Measurements from ENCODE around the gene TCF25.
"Not testable (repeated sequence)": the region's sequence is repeated elsewhere in the genome, so short reads cannot be mapped to it uniquely, and the experiment has no call there.

Gene TCF25

GRCh38 chr16:89873109-89873971 is at the start of gene TCF25:
TSS of gene TCF25 (plus strand) at chr16:89873592. CDS start at chr16:89873668, 76 bp downstream.
- peak; percentile 86 for DNase-seq

DNA sequence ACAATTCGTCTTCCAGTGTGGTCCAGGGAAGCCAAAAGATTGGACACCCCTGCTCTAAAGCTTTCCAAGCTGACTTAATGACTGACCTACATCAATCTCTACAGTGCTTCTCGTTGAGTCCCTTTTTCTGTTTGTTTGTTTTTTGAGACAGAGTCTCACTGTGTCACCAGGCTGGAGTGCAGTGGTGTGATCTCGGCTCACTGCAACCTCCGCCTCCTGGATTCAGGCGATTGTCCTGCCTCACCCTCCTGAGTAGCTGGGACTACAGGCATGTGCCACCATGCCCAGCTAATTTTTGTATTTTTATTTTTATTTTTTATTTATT is 49.6 kb upstream of the TCF25 start:
- DNase-seq = not testable (repeated sequence)

- DNase-seq = no peak
Observed at GRCh38 chr16:89826531-89827382, 46.6 kb upstream of the TCF25 start.

GRCh38 chr16:89827383-89828198 is 45.8 kb upstream of the TCF25 start:
- peak; percentile 11 for DNase-seq

DNA sequence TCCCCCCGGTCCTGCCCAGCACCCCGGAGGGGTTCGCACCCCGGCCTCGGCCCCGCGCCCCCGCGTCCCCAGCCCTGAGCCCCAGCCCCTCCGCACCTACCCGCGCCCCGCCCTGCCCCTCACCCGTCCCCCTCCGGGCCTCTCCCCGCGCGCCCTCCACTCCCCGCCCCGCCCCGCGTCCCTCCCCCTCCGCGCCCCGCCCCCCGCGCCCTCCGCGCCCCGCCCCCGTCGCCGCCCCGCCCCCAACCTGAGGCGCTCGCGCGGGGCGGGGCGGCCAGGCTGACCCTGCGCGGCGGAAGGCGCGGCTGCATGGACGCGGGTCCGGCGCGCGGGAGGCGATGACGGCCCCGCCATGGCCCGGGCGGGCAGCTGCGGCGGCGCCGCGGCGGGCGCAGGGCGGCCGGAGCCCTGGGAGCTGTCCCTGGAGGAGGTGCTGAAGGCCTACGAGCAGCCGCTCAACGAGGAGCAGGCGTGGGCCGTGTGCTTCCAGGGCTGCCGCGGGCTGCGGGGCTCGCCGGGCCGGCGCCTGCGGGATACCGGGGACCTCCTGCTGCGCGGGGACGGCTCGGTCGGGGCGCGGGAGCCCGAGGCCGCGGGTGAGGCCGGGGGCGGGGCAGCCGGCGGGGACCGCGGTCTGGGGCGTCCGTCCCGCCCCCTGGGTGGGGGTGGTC is 45.1 kb upstream of the TCF25 start, which contains the start of gene SPIRE2:
Gene SPIRE2, plus strand, starts transcription at position 277 of the 671 bp plus-strand sequence. Its CDS starts 76 bp downstream, at position 353.
- peak; percentile 68 for DNase-seq

DNA sequence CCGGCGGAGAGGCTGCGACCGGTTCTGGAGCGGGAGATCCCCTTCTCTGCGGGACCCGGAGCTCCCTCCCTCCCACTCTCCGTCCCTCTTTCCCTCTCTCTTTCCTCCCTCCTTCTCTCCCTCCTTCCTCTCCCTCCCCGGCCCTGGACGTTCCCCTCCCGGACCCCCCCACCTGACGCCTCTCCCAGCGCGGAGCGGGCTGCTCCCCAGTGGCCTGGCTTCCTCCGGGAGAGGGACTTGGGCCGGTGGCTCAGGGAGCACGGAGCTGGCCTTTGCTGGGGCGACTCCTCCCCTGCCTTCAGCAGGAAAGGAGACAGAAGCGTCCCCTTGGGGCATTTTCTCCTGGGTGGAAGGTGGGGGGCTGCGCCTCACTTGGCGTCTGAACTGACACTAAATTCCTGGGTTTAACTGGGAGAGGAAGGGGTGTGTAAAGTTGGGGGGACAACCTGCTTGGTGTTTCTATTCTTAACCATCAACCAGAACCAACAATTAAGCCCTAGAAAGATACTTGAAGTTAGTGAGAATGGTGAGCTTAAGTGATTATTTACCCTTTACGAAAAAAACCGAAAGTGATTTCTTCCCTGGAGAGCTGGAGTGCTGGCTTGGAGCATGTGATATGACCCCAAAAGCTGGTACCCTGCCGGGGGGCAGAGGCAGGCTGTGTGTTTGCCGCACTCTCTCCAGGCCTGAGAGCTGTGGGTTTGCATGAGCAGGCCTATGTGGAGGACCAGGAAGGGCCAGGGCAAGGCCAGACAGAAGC is 44.3 kb upstream of the TCF25 start:
- no peak for DNase-seq

- DNase-seq = no peak
Observed at GRCh38 chr16:89829630-89830437, 43.6 kb upstream of the TCF25 start.

GRCh38 chr16:89831810-89832328 is 41.5 kb upstream of the TCF25 start:
- DNase-seq = no peak

GRCh38 chr16:89833664-89834363 is 39.6 kb upstream of the TCF25 start:
- not testable (repeated sequence) for DNase-seq

DNA sequence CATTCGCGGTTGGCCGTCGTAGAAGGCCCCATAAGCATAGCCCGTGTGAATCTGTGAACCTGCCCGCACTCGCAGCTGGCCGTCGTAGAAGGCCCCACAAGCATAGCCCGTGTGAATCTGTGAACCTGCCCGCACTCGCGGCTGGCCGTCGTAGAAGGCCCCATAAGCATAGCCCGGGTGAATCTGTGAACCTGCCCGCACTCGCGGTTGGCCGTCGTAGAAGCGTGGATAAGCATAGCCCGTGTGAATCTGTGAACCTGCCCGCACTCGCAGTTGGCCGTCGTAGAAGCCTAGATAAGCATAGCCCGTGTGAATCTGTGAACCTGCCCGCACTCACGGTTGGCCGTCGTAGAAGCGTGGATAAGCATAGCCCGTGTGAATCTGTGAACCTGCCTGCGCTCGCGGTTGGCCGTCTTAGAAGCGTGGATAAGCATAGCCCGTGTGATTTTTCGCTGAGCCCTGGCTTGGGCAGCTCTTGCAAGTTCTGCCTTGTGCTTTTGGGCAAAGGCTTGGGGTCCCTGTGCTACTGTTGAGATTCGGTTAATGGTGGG is 38.5 kb upstream of the TCF25 start:
- DNase-seq = not testable (repeated sequence)

- not testable (repeated sequence) for DNase-seq
Observed at GRCh38 chr16:89836484-89836883, 36.9 kb upstream of the TCF25 start.

DNA sequence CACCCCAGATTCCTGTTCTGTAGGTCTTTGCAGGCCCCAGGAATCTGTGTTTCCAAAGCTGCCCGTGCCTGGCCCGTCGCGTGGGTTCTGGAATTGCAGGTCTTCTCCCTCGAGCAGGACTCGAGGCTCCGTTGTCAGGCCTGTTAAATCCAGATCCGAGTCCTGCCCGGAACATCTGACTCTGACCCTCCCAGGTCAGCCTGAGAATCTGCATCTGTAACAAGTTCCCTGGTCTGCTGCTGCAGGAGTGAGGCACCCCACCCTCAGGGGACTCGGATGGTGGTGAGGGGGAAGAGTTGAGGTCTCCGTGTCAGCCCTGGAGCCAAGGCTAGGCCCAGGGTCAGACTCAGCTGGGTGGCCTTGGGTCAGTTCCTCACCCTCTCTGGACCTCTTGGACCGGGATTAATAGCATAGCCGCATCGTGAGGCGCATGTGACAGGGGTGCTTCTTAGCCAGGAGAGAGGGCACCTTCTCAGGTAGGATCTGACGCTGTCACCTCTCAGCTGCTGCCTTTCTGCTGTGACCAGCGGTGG is 36.3 kb upstream of the TCF25 start:
- DNase-seq = no peak

- DNase-seq = no peak
Observed at GRCh38 chr16:89841275-89841674, 32.1 kb upstream of the TCF25 start.

DNA sequence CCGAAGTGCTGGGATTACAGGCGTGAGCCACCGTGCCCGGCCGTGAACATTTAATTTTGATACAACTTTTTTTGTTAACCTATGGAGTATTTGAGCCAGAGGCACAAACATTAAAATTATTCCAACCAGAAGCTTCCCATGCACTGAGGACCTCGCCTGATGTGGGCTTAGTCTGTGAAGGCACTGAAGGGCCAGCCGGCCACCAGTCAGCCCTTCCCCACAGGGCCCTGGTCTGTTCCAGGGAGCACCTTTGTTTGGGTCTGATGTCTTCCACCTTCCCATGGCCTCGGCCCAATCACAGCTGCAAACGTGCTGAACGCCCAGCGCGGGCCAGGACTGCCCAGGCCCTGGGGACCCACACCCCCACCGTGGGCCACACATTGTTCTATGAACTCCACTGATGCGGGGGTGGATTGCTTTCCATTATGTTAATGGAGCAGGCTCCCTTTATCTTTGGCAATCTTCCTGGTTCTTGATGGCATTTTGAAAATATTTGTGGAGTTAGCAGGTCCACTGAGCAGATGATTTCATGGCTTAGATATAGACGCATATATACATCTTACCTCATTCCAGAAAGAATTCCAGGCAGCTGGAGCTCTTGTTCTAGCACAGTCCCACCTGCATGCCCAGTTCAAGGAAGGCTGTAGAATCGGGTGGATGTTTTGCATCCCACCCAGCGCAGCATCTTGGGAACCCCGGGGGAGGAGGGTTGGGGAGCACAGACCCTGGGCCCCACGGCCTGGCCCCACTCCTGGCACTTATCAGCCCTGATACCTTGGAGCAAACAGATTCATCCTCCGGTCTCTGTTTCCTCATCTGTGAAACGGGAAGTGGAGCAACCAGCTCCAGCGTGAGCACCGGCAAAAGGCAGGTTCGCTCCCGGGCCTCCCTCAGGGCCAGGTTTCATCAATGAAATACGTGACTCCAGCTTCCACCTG is 30.7 kb upstream of the TCF25 start:
- peak; percentile 91 for DNase-seq

DNA sequence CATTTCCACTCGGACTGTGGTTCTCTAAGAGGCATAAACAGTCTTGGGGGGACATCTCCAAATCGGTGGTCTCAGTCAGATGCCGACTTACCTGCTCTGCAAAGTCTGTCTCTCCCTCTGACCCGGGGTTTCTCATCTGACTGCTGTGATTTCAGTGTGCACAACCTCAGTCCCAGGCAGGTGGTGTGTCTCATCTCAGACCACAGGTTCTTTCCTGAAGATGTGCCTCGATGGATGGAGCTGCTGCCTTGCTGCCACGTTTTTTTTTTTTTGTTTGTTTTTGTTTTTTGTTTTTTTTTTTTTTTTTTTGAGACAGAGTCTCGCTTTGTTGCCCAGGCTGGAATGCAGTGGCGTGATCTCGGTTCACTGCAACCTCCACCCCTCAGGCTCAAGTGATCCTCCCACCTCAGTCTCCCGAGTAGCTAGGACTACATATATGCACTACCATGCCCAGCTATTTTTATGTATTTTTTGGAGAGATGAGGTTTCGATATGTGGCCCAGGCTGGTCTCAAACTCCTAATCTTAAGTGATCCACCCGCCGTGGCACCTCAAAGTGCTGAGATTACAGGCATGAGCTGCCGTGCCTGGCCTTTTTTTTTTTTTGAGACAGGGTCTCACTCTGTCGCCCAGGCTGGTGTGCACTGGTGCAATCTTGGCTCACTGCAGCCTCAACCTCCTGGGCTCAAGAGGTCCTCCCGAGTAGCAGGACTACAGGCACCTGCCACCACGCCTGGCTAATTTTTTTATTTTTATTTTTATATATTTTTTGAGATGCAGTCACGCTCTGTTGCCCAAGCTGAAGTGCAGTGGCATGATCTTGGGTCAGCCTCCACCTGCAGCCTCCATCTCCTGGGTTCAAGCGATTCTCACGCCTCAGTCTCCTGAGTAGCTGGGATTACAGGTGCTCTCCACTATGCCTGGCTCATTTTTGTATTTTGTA is 29.7 kb upstream of the TCF25 start:
- no peak for DNase-seq

DNA sequence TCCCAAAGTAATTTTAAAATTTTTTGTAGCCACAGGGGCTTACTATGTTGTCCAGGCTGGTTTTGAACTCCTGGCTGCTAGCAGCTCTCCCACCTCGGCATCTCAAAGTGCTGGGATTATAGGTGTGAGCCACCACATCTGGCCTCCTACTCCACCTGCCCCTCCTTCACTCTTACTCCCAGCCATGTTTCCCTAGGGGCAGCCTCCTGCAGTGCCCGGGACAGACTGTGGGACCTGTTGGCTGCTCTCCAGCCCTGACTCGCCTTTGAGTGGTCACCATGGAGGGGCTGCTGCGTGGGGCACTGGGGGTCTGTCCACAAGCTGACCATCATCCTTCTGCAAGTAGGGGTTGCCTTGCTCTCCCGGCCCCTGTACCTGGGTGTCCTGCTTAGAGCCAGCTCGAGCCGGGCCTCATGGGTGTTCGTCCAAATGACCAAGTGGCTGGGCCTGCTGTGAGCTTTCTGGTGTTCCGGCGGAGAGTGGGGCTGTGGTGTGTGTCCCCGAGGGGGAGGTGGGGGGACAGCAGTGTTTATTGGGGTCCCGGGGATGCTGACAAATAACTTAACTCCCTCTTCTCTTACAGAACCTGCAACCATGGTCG is 28.6 kb upstream of the TCF25 start:
- DNase-seq = no peak

Measured in fibroblast of upper back skin (primary cell).